Measurements from ENCODE around the gene ATAD2B.

- TF ChIP-seq CTCF (IDR thresholded peaks at IDR 0.05) (no peak), POLR2A (IDR thresholded peaks at IDR 0.05) (no peak), POLR2AphosphoS5 (IDR thresholded peaks at IDR 0.05) (no peak)
Observed at GRCh38 chr2:23754970-23755369, 172.0 kb downstream of the ATAD2B start.

All from transverse colon (tissue), 4 donors.